PC-9 (cell line): ENCODE results near the gene CCDC148.

ENCODE experiments used
- CTCF ChIP-seq: fragments of 200-600 bp; sonication (generic); conservative IDR thresholded peaks from 2 replicates; pipeline ENCODE4 v1.6.1; 2017; ENCODE audit warnings: mixed run types, antibody characterized with exemption, mild to moderate bottlenecking, moderate library complexity
- EZH2 ChIP-seq: fragments of 200-600 bp; sonication (generic); IDR thresholded peaks from 2 replicates; pipeline ENCODE4 v1.8.0; 2017; ENCODE audit warnings: antibody characterized with exemption, low read depth

- no peak for TF ChIP-seq CTCF
- no peak for TF ChIP-seq EZH2
Measured at GRCh38 chr2:158125756-158126498, 330.6 kb downstream of the CCDC148 start.
